ENCODE measurements around the gene TBKBP1. TPM values are rescaled to one million over a fixed set of nuclear protein-coding genes. Genes with fewer than 3 reads are reported as not detected.

TBKBP1 gene
- total and polyA plus RNA-seq, 4 donors, result 0.25 to 2.0 (median 1.5) TPM

DNA sequence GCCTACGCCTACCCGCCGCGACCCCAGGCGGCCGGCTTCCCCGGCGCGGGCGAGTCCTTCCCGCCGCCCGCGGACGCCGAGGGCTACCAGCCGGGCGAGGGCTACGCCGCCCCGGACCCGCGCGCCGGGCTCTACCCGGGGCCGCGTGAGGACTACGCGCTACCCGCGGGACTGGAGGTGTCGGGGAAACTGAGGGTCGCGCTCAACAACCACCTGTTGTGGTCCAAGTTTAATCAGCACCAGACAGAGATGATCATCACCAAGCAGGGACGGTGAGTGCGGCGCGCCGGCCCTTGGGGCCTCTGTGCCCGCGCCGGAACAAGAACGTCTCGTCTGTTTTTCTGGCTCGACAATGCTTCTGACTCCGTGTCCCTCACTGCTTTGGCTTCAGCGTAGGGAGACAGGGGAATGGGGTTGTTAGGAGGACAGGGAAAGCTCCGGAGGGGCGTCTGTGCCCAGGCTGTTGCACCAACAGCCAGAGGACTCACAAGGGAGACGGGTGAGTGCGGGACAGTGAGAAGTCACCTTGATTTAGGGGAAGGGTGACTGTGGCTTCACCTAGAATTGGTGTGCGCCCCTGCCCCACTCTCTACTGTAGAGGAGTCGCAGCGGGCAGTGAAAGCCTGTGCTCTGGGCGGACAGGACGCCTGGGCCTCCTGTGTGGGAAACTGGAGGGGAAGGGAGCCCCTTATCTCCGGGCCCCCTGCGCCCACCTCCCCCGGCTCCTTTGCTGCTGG is 39.9 kb downstream of the TBKBP1 start (continued):
- TF ChIP-seq, protein P1, sequence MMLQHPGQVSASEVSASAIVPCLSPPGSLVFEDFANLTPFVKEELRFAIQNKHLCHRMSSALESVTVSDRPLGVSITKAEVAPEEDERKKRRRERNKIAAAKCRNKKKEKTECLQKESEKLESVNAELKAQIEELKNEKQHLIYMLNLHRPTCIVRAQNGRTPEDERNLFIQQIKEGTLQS (IDR thresholded peaks at IDR 0.05), result no peak
- no peak for TF ChIP-seq YY1 (IDR thresholded peaks at IDR 0.05)
- no peak for TF ChIP-seq JUND (IDR thresholded peaks at IDR 0.05)
- TF ChIP-seq EGR1 (IDR thresholded peaks at IDR 0.05; ENCODE audit: low read depth in 2 of 2), result no peak
- TF ChIP-seq MAX (IDR thresholded peaks at IDR 0.05), result no peak
- TF ChIP-seq TAF1 (conservative IDR thresholded peaks at IDR 0.05), result no peak
- no peak for TF ChIP-seq SP1 (IDR thresholded peaks at IDR 0.05)
- TF ChIP-seq HNF4A (conservative IDR thresholded peaks at IDR 0.05), result no peak
- TF ChIP-seq RAD21 (IDR thresholded peaks at IDR 0.05), result no peak
- TF ChIP-seq FOXA2 (IDR thresholded peaks at IDR 0.05), result no peak
- TF ChIP-seq HNF4G (IDR thresholded peaks at IDR 0.05), result no peak

DNA sequence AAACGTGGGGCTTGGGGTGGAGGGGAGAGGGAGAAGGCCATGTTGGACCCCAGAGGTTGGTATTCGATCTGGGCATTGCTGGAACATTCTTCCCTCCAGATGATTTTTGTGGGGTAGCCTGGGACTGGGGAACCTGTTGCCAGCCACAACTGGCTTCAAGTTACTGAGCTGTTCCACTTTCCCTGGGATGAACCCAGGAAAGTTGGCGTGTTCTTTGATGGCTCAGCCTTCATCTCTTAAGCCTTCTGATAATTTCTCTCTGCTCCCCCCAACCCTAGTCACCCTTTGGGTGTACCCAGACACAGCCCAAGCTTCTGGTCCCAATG is 41.1 kb downstream of the TBKBP1 start:
- Histone ChIP-seq H3K27ac (ENCODE audit: low read depth in 1 of 2, low read length in 2 of 2) (no peak overlapping the region), H3K36me3 (ENCODE audit: control insufficient read depth in 4 of 4, insufficient read depth in 3 of 4, low read depth in 1 of 4, low read length in 3 of 4) (no peaks in the 10 kb centered on the region), H3K9ac (ENCODE audit: low read depth in 1 of 2, low read length in 2 of 2) (no peak overlapping the region), H3K27me3 (ENCODE audit: control insufficient read depth in 4 of 4, insufficient read depth in 4 of 4, low read length in 3 of 4) (peaks cover 0 to 8% (median 5%) of the 10 kb centered on the region in 4 donors), H3K4me3 (ENCODE audit: low read depth in 1 of 3, low read length in 3 of 3) (no peak overlapping the region), H3K4me1 (ENCODE audit: control insufficient read depth in 4 of 4, insufficient read depth in 4 of 4, low read length in 3 of 4) (peaks cover 3 to 11% (median 4%) of the 10 kb centered on the region in 4 donors), H3K9me3 (ENCODE audit: control insufficient read depth in 4 of 4, low read length in 3 of 4) (no peaks in the 10 kb centered on the region)
- WGBS, result 72% methylated on average over 3 of the region's 3 CpGs
- no peak for TF ChIP-seq HNF4G (IDR thresholded peaks at IDR 0.05)
- TF ChIP-seq EGR1 (IDR thresholded peaks at IDR 0.05; ENCODE audit: low read depth in 2 of 2), result no peak
- no peak for TF ChIP-seq TAF1 (conservative IDR thresholded peaks at IDR 0.05)
- TF ChIP-seq HNF4A (conservative IDR thresholded peaks at IDR 0.05), result no peak
- no peak for TF ChIP-seq ZBTB33 (IDR thresholded peaks at IDR 0.05)
- TF ChIP-seq NR2F2 (IDR thresholded peaks at IDR 0.05), result no peak
- no peak for TF ChIP-seq YY1 (IDR thresholded peaks at IDR 0.05)
- TF ChIP-seq, protein P1 (IDR thresholded peaks at IDR 0.05), result no peak
- TF ChIP-seq REST (IDR thresholded peaks at IDR 0.05), result no peak
- no peak for TF ChIP-seq GABPA (IDR thresholded peaks at IDR 0.05 in 1 of 2, conservative IDR thresholded peaks at IDR 0.05 in 1 of 2)
- no peak for TF ChIP-seq SP1 (IDR thresholded peaks at IDR 0.05)
- DNase-seq (ENCODE audit: low spot score), result no peak
